A673 (cell line): ENCODE measurements around the gene PTGIS. TPM values are rescaled to one million over a fixed set of nuclear protein-coding genes. Genes with fewer than 3 reads are reported as not detected.

ENCODE experiments used
- BruUV-seq: library from RNA; stranded (reverse); fragments of 400-500 nt; replicated peaks from 2 replicates; lab custom pipeline; 2021; lab: Mats Ljungman, UMichigan
- CTCF ChIA-PET: fragments of 300-600 bp; sonication (Branson Sonifier 250); formaldehyde crosslinking; loops from one replicate; lab custom pipeline; 2022; ENCODE audit warnings: antibody characterized with exemption; lab: Charles Lee
- POLR2A ChIA-PET: fragments of 300-600 bp; sonication (Branson Sonifier 250); formaldehyde crosslinking; loops from one replicate; lab custom pipeline; 2022; ENCODE audit warnings: antibody characterized with exemption; ENCODE audit not compliant: low non-redundant PET; lab: Charles Lee
- DNase-seq: peaks from one replicate; pipeline ENCODE4 v3.0.0-alpha.2; 2015; ENCODE audit warnings: low spot score
- H3K27ac ChIP-seq: fragments of 200-600 bp; sonication (generic); 2 replicates; pipeline ENCODE4 v1.5.1; 2016; ENCODE audit warnings: mixed run types, low read depth, mild to moderate bottlenecking, mixed read lengths, antibody characterized with exemption, low read length; ENCODE audit not compliant: poor library complexity, severe bottlenecking
- H3K27me3 ChIP-seq: fragments of 200-600 bp; sonication (generic); replicated peaks from 2 replicates; pipeline ENCODE4 v1.6.1; 2017; ENCODE audit warnings: mixed run types, low read depth, mild to moderate bottlenecking, mixed read lengths, antibody characterized with exemption, low read length; ENCODE audit not compliant: insufficient read depth, poor library complexity
- H3K36me3 ChIP-seq: fragments of 200-600 bp; sonication (generic); 2 replicates; pipeline ENCODE4 v1.6.1; 2016; ENCODE audit warnings: mixed run types, mild to moderate bottlenecking, mixed read lengths, antibody characterized with exemption, low read length; ENCODE audit not compliant: insufficient read depth, poor library complexity, severe bottlenecking
- H3K4me1 ChIP-seq: fragments of 200-600 bp; sonication (generic); 2 replicates; pipeline ENCODE4 v1.6.1; 2017; ENCODE audit warnings: mixed run types, mild to moderate bottlenecking, mixed read lengths, antibody characterized with exemption, low read length; ENCODE audit not compliant: insufficient read depth, poor library complexity, severe bottlenecking
- H3K4me3 ChIP-seq: fragments of 200-600 bp; sonication (generic); 2 replicates; pipeline ENCODE4 v1.5.1; 2016; ENCODE audit warnings: low read depth, mixed run types, mild to moderate bottlenecking, mixed read lengths, low read length; ENCODE audit not compliant: poor library complexity, severe bottlenecking
- H3K9me3 ChIP-seq: fragments of 200-600 bp; sonication (generic); 2 replicates; pipeline ENCODE4 v1.6.1; 2016; ENCODE audit warnings: mixed run types, low read depth, mild to moderate bottlenecking, mixed read lengths, antibody characterized with exemption, low read length; ENCODE audit not compliant: poor library complexity, severe bottlenecking
- EZH2 ChIP-seq: fragments of 200-600 bp; sonication (generic); IDR thresholded peaks from 2 replicates; pipeline ENCODE4 v1.6.1; 2017; ENCODE audit warnings: borderline replicate concordance, low read depth, mild to moderate bottlenecking, mixed read lengths, antibody characterized with exemption, low read length; ENCODE audit not compliant: poor library complexity, severe bottlenecking
- intact Hi-C: fragments of 100-400 bp; cut with micrococcal nuclease; formaldehyde crosslinking; loops from one replicate; pipeline ENCODE4 v1.10.0; 2022; ENCODE audit not compliant: unreplicated experiment
- total RNA-seq: library from RNA; stranded (reverse); gene quantifications from 2 replicates; pipeline ENCODE4 v1.2.3, GENCODE V29; 2021
- TF ChIP-seq, protein P1 (sequence below): fragments of 300-800, 200-600 bp; sonication (generic); conservative IDR thresholded peaks from 2 replicates; pipeline ENCODE4 v1.5.1; 2017; ENCODE audit warnings: low read depth, mild to moderate bottlenecking, antibody characterized with exemption, low read length, moderate library complexity, mixed read lengths

PTGIS gene
- total RNA-seq, 1 experiment from 2014 or later: not detected

- Histone ChIP-seq H3K9me3 (no peaks in the 10 kb centered on the region), H3K36me3 (no peaks in the 10 kb centered on the region), H3K4me1 (no peaks in the 10 kb centered on the region), H3K27me3 (no peaks in the 10 kb centered on the region), H3K27ac (no peak overlapping the region), H3K4me3 (no peak overlapping the region)
- CTCF ChIA-PET: interaction anchor here (0.6 to 1.5 kb wide), 2 partner anchors 14 to 111 kb away, joined by 3 to 7 read pairs; no protein-coding TSS in a partner anchor
- intact Hi-C loops: no loop called here
- POLR2A ChIA-PET: no interaction called here
- DNase-seq: no peak
- TF ChIP-seq, protein P1, sequence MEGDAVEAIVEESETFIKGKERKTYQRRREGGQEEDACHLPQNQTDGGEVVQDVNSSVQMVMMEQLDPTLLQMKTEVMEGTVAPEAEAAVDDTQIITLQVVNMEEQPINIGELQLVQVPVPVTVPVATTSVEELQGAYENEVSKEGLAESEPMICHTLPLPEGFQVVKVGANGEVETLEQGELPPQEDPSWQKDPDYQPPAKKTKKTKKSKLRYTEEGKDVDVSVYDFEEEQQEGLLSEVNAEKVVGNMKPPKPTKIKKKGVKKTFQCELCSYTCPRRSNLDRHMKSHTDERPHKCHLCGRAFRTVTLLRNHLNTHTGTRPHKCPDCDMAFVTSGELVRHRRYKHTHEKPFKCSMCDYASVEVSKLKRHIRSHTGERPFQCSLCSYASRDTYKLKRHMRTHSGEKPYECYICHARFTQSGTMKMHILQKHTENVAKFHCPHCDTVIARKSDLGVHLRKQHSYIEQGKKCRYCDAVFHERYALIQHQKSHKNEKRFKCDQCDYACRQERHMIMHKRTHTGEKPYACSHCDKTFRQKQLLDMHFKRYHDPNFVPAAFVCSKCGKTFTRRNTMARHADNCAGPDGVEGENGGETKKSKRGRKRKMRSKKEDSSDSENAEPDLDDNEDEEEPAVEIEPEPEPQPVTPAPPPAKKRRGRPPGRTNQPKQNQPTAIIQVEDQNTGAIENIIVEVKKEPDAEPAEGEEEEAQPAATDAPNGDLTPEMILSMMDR: no peak
- TF ChIP-seq EZH2: no peak
- no TSS peak for BruUV-seq
These were observed 27.0 kb upstream of the PTGIS start for GRCh38 chr20:49594931-49595315.

- no peaks in the 10 kb centered on the region for H3K36me3 ChIP-seq
- DNase-seq: no peak
- CTCF ChIA-PET: interaction anchor here (1.5 kb wide), 1 partner anchor 14 kb away, joined by 3 read pairs; no protein-coding TSS in a partner anchor
- H3K27me3 ChIP-seq: no peaks in the 10 kb centered on the region
- H3K27ac ChIP-seq: no peak overlapping the region
- no peaks in the 10 kb centered on the region for H3K4me1 ChIP-seq
- no peak for TF ChIP-seq EZH2
- TF ChIP-seq, protein P1: no peak
- no peaks in the 10 kb centered on the region for H3K9me3 ChIP-seq
- intact Hi-C loops: no loop called here
- BruUV-seq: no TSS peak
- no peak overlapping the region for H3K4me3 ChIP-seq
- POLR2A ChIA-PET: interaction anchor here (0.5 kb wide), 1 partner anchor 34 kb away, joined by 3 read pairs; no protein-coding TSS in a partner anchor
These were observed 26.4 kb upstream of the PTGIS start for GRCh38 chr20:49594143-49594930.

- H3K27ac ChIP-seq: no peak overlapping the region
- DNase-seq: no peak
- H3K9me3 ChIP-seq: no peaks in the 10 kb centered on the region
- H3K4me3 ChIP-seq: no peak overlapping the region
- BruUV-seq: no TSS peak
- H3K27me3 ChIP-seq: peaks cover under 1% of the 10 kb centered on the region
- TF ChIP-seq, protein P1: no peak
- no peak for TF ChIP-seq EZH2
- no peaks in the 10 kb centered on the region for H3K4me1 ChIP-seq
- POLR2A ChIA-PET: interaction anchor here (0.5 kb wide), 1 partner anchor 33 kb away, joined by 3 read pairs; no protein-coding TSS in a partner anchor
- CTCF ChIA-PET: no interaction called here
- intact Hi-C loops: no loop called here
- no peaks in the 10 kb centered on the region for H3K36me3 ChIP-seq
These were observed 25.7 kb upstream of the PTGIS start for GRCh38 chr20:49593466-49594142.
